IMR-90 (cell line): ENCODE measurements around the gene COL13A1. TPM values are rescaled to one million over a fixed set of nuclear protein-coding genes. Genes with fewer than 3 reads are reported as not detected.

Source experiments
- ATAC-seq: fragments of 200-7000 bp; cut with Tn5 transposase; 2 replicates; pipeline ENCODE4 v1.9.1; 2020; ENCODE audit warnings: low read depth, mild to moderate bottlenecking, moderate library complexity
- BruUV-seq: library from RNA; stranded (reverse); fragments of 400-500 nt; replicated peaks from 2 replicates; lab custom pipeline; 2021; lab: Mats Ljungman, UMichigan
- CTCF ChIA-PET: fragments of 300-600 bp; formaldehyde crosslinking; extraction: SDS; loops from one replicate; lab custom pipeline; 2021; ENCODE audit warnings: antibody characterized with exemption; lab: Yijun Ruan, JAX
- POLR2A ChIA-PET: fragments of 300-600 bp; sonication (Branson Sonifier 250); formaldehyde crosslinking; loops from one replicate; lab custom pipeline; 2022; ENCODE audit warnings: antibody characterized with exemption; ENCODE audit not compliant: unreplicated experiment; lab: Charles Lee
- DNase-seq: peaks from one replicate; pipeline ENCODE4 v3.0.0; 2013
- H2AFZ ChIP-seq: replicated peaks from 2 replicates; pipeline ENCODE3; 2013; ENCODE audit warnings: low read length, mild to moderate bottlenecking; ENCODE audit not compliant: poor library complexity
- H2AK5ac ChIP-seq: 2 replicates; pipeline ENCODE4 v1.6.1; 2013; ENCODE audit warnings: low read depth, low read length, inconsistent platforms
- H2AK9ac ChIP-seq: replicated peaks from 2 replicates; pipeline ENCODE3; 2013; ENCODE audit warnings: mild to moderate bottlenecking, low read depth, low read length, moderate library complexity; ENCODE audit not compliant: poor library complexity
- H2BK120ac ChIP-seq: 2 replicates; pipeline ENCODE4 v1.6.1; 2013; ENCODE audit warnings: low read depth, low read length, inconsistent platforms
- H2BK15ac ChIP-seq: 3 replicates; pipeline ENCODE4 v1.6.1; 2013; ENCODE audit warnings: low read depth, low read length, inconsistent platforms
- H2BK20ac ChIP-seq: 2 replicates; pipeline ENCODE4 v1.6.1; 2013; ENCODE audit warnings: low read depth, mild to moderate bottlenecking, inconsistent platforms, low read length, moderate library complexity
- H2BK5ac ChIP-seq: 2 replicates; pipeline ENCODE4 v1.6.1; 2013; ENCODE audit warnings: mild to moderate bottlenecking, low read depth, low read length, inconsistent platforms; ENCODE audit not compliant: poor library complexity, severe bottlenecking
- H3K14ac ChIP-seq: replicated peaks from 2 replicates; pipeline ENCODE4 v1.6.1; 2013; ENCODE audit warnings: low read depth, low read length, inconsistent platforms
- H3K18ac ChIP-seq: 2 replicates; pipeline ENCODE4 v1.6.1; 2013; ENCODE audit warnings: low read depth, low read length, control low read depth
- H3K23ac ChIP-seq: 2 replicates; pipeline ENCODE4 v1.6.1; 2013; ENCODE audit warnings: low read depth, low read length, inconsistent platforms
- H3K27ac ChIP-seq: 2 replicates; pipeline ENCODE4 v1.5.1; 2013; ENCODE audit warnings: mild to moderate bottlenecking, control low read depth, low read length; ENCODE audit not compliant: insufficient read depth
- H3K27me3 ChIP-seq: 2 replicates; pipeline ENCODE4 v1.6.1; 2013; ENCODE audit warnings: low read length; ENCODE audit not compliant: control insufficient read depth, insufficient read depth
- H3K36me3 ChIP-seq: 2 replicates; pipeline ENCODE4 v1.6.1; 2013; ENCODE audit warnings: low read length, mixed read lengths; ENCODE audit not compliant: control insufficient read depth, insufficient read depth
- H3K4ac ChIP-seq: 2 replicates; pipeline ENCODE4 v1.6.1; 2013; ENCODE audit warnings: low read depth, low read length, inconsistent platforms
- H3K4me1 ChIP-seq: 2 replicates; pipeline ENCODE4 v1.6.1; 2013; ENCODE audit warnings: low read length, mixed read lengths; ENCODE audit not compliant: control insufficient read depth, insufficient read depth
- H3K4me2 ChIP-seq: 2 replicates; pipeline ENCODE4 v1.6.1; 2013; ENCODE audit warnings: low read depth, mild to moderate bottlenecking, control low read depth, low read length, moderate library complexity
- H3K4me3 ChIP-seq: 2 replicates; pipeline ENCODE4 v1.5.1; 2013; ENCODE audit warnings: low read depth, mild to moderate bottlenecking, control low read depth, low read length, moderate library complexity; ENCODE audit not compliant: insufficient read depth
- H3K56ac ChIP-seq: 2 replicates; pipeline ENCODE4 v1.6.1; 2013; ENCODE audit warnings: low read length, inconsistent platforms; ENCODE audit not compliant: insufficient read depth; ENCODE audit errors: extremely low read depth
- H3K79me1 ChIP-seq, 2 experiments: 2 replicates each; pipeline ENCODE4 v1.6.1; 2013; ENCODE audit warnings: low read length in 2 of 2, inconsistent platforms in 1 of 2, low read depth in 1 of 2
- H3K9ac ChIP-seq: 2 replicates; pipeline ENCODE4 v1.6.1; 2013; ENCODE audit warnings: low read depth, low read length, control low read depth
- H3K9me1 ChIP-seq: 2 replicates; pipeline ENCODE4 v1.6.1; 2013; ENCODE audit warnings: low read length, inconsistent platforms; ENCODE audit not compliant: insufficient read depth
- H3K9me3 ChIP-seq: 2 replicates; pipeline ENCODE4 v1.6.1; 2013; ENCODE audit warnings: low read length; ENCODE audit not compliant: control insufficient read depth, insufficient read depth
- H4K20me1 ChIP-seq: 2 replicates; pipeline ENCODE4 v1.6.1; 2013; ENCODE audit warnings: low read length, inconsistent platforms; ENCODE audit not compliant: insufficient read depth
- H4K5ac ChIP-seq: 2 replicates; pipeline ENCODE4 v1.6.1; 2013; ENCODE audit warnings: mild to moderate bottlenecking, low read depth, low read length, control low read depth
- H4K8ac ChIP-seq, 2 experiments: 2 replicates each; pipeline ENCODE4 v1.6.1; 2013; ENCODE audit warnings: low read depth in 2 of 2, low read length in 2 of 2, control low read depth in 1 of 2, inconsistent platforms in 1 of 2
- H4K91ac ChIP-seq: 2 replicates; pipeline ENCODE4 v1.6.1; 2013; ENCODE audit warnings: low read depth, low read length, inconsistent platforms; ENCODE audit not compliant: insufficient read depth
- BHLHE40 ChIP-seq: fragments of 150-350 bp; IDR thresholded peaks from 2 replicates; pipeline ENCODE4 v1.6.1; 2016; ENCODE audit warnings: mild to moderate bottlenecking, low read depth, low read length
- CEBPB ChIP-seq: IDR thresholded peaks from 2 replicates; pipeline ENCODE4 v1.6.1; 2012; ENCODE audit warnings: low read depth, low read length, improper control_type of control experiment
- CHD1 ChIP-seq: IDR thresholded peaks from 2 replicates; pipeline ENCODE4 v1.6.1; 2012; ENCODE audit warnings: low read depth, low read length, improper control_type of control experiment
- CTCF ChIP-seq: conservative IDR thresholded peaks from 2 replicates; pipeline ENCODE4 v1.5.1; 2012; ENCODE audit warnings: mild to moderate bottlenecking, low read depth, low read length, improper control_type of control experiment
- ELK1 ChIP-seq: fragments of 150-350 bp; IDR thresholded peaks from 2 replicates; pipeline ENCODE4 v1.6.1; 2016; ENCODE audit warnings: low read depth, mild to moderate bottlenecking, low read length, moderate library complexity, borderline replicate concordance
- FOS ChIP-seq: fragments of 150-350 bp; IDR thresholded peaks from 2 replicates; pipeline ENCODE4 v1.6.1; 2016; ENCODE audit warnings: low read depth, low read length
- MAFK ChIP-seq: IDR thresholded peaks from 2 replicates; pipeline ENCODE4 v1.6.1; 2012; ENCODE audit warnings: low read depth, low read length, improper control_type of control experiment
- MAZ ChIP-seq: IDR thresholded peaks from 2 replicates; pipeline ENCODE4 v1.6.1; 2012; ENCODE audit warnings: low read depth, mild to moderate bottlenecking, low read length, improper control_type of control experiment, moderate library complexity, borderline replicate concordance
- MXI1 ChIP-seq: IDR thresholded peaks from 2 replicates; pipeline ENCODE4 v1.6.1; 2012; ENCODE audit warnings: low read depth, mild to moderate bottlenecking, low read length, moderate library complexity, borderline replicate concordance
- POLR2A ChIP-seq: IDR thresholded peaks from 2 replicates; pipeline ENCODE4 v1.6.1; 2012; ENCODE audit warnings: mild to moderate bottlenecking, low read depth, low read length
- RAD21 ChIP-seq: IDR thresholded peaks from 2 replicates; pipeline ENCODE4 v1.6.1; 2012; ENCODE audit warnings: low read length, improper control_type of control experiment
- RCOR1 ChIP-seq: IDR thresholded peaks from 2 replicates; pipeline ENCODE4 v1.6.1; 2012; ENCODE audit warnings: mild to moderate bottlenecking, low read length, improper control_type of control experiment; ENCODE audit not compliant: insufficient replicate concordance
- RFX5 ChIP-seq: IDR thresholded peaks from 2 replicates; pipeline ENCODE4 v1.8.0; 2012; ENCODE audit warnings: low read depth, mild to moderate bottlenecking, low read length, moderate library complexity
- SMC3 ChIP-seq: fragments of 150-350 bp; IDR thresholded peaks from 2 replicates; pipeline ENCODE4 v1.6.1; 2016; ENCODE audit warnings: low read depth, mild to moderate bottlenecking, antibody characterized with exemption, low read length, moderate library complexity
- USF2 ChIP-seq: fragments of 150-350 bp; IDR thresholded peaks from 2 replicates; pipeline ENCODE4 v1.6.1; 2017; ENCODE audit warnings: mild to moderate bottlenecking, antibody characterized with exemption, low read length, low read depth
- WGBS, 2 experiments: methylation state at CpG; one replicate each; pipeline versions ENCODE4 v1.1.5 to v1.1.7; 2013; ENCODE audit warnings: missing lambda C conversion rate in 2 of 2; ENCODE audit not compliant: insufficient read length in 1 of 2; ENCODE audit errors: extremely low coverage in 2 of 2; 5-methylcytosine and 5-hydroxymethylcytosine counted together
- dilution Hi-C: fragments of 300-500 bp; cut with HindIII; formaldehyde crosslinking; loops from one replicate; pipeline ENCODE4 v1.14.3; 2018; ENCODE audit warnings: low sequenced_read_pairs; ENCODE audit not compliant: unreplicated experiment
- in situ Hi-C: fragments of 300-500 bp; cut with MboI; formaldehyde crosslinking; loops from 3 replicates; pipeline ENCODE4 v1.14.3; 2019; ENCODE audit warnings: low sequenced_read_pairs, inconsistent platforms, mixed read lengths
- intact Hi-C: fragments of 100-400 bp; cut with micrococcal nuclease; formaldehyde crosslinking; loops from 2 replicates; pipeline ENCODE4 v1.10.0; 2022
- polyA plus RNA-seq, 3 experiments: library from polyadenylated mRNA; depleted of rRNA; stranded (reverse); fragments of >200 nt; gene quantifications; 2 replicates each; pipeline ENCODE4 v1.2.3, GENCODE V29; 2012; ENCODE audit warnings: low replicate concordance in 1 of 3
- total RNA-seq: library from RNA; depleted of rRNA; stranded (reverse); fragments of >200 nt; gene quantifications from 2 replicates; pipeline ENCODE4 v1.2.3, GENCODE V29; 2012

Gene COL13A1
- total and polyA plus RNA-seq, 2 of the 4 experiments (the other 2 are of a cell fraction): 12.2 to 31.3 TPM

- 92% methylated on average over 2 of the region's 13 CpGs; no CpG with 5 or more reads in 1 of the 2 experiments for WGBS, 2 experiments
- POLR2A ChIA-PET: no interaction called here
- DNase-seq (no peak), ATAC-seq (no peak)
- intact Hi-C loops: no loop called here
- Histone ChIP-seq H3K4me1 (peaks cover 13% of the 10 kb centered on the region), H4K20me1 (peaks cover 3% of the 10 kb centered on the region; the same call in 1 of the 2 replicates), H2AFZ (no peak overlapping the region), H3K27me3 (peaks cover 5% of the 10 kb centered on the region), H3K9ac (no peak overlapping the region), H2AK5ac (no peak overlapping the region), H2AK9ac (no peak overlapping the region), H2BK5ac (no peak overlapping the region), H3K14ac (no peak overlapping the region), H3K9me1 (peaks cover 8% of the 10 kb centered on the region), H3K36me3 (no peaks in the 10 kb centered on the region), H2BK15ac (no peak overlapping the region), H3K23ac (no peak overlapping the region), H3K18ac (no peak overlapping the region), H4K91ac (no peak overlapping the region), H3K4me3 (no peak overlapping the region), H3K56ac (no peak overlapping the region), H3K27ac (no peak overlapping the region), H4K5ac (no peak overlapping the region), H3K4ac (no peak overlapping the region), H2BK20ac (no peak overlapping the region), H2BK120ac (no peak overlapping the region), H3K79me1 (no peaks in the 10 kb centered on the region), H3K9me3 (no peaks in the 10 kb centered on the region), H3K4me2 (no peak overlapping the region), H4K8ac (no peak overlapping the region)
- CTCF ChIA-PET: interaction anchor here (1.0 kb wide), 1 partner anchor 10 kb away, joined by 4 read pairs; no protein-coding TSS in a partner anchor
- no TSS peak for BruUV-seq
- in situ Hi-C loops: no loop called here
- dilution Hi-C loops: no loop called here
- TF ChIP-seq RCOR1: no peak
- TF ChIP-seq USF2: no peak
- TF ChIP-seq SMC3: no peak
- no peak for TF ChIP-seq MXI1
- TF ChIP-seq MAFK: no peak
- TF ChIP-seq POLR2A: no peak
- no peak for TF ChIP-seq RAD21
- no peak for TF ChIP-seq BHLHE40
- no peak for TF ChIP-seq RFX5
- TF ChIP-seq CHD1: no peak
- no peak for TF ChIP-seq CTCF
- TF ChIP-seq FOS: no peak
- no peak for TF ChIP-seq CEBPB
- TF ChIP-seq ELK1: no peak
- TF ChIP-seq MAZ: no peak
These were observed 162.4 kb downstream of the COL13A1 start for GRCh38 chr10:69963835-69964710.
